Transverse colon (tissue), 4 donors: ENCODE data around the gene CAMTA1.
"Not testable (repeated sequence)": the region's sequence is repeated elsewhere in the genome, so short reads cannot be mapped to it uniquely, and the experiment has no call there.

Experiments
- CTCF ChIP-seq, 5 experiments: fragments of 200-600 bp in 3 of 5; fragments of 450-650 bp in 2 of 5; sonication (generic) in 3 of 5; IDR thresholded peaks; 1 replicate in 2 of 5; 2 replicates in 3 of 5; pipeline ENCODE4 v1.5.1; 2016 to 2017; ENCODE audit warnings: antibody characterized with exemption in 5 of 5, inconsistent platforms in 3 of 5, mild to moderate bottlenecking in 2 of 5, moderate library complexity in 1 of 5
- POLR2A ChIP-seq: fragments of 450-650 bp; IDR thresholded peaks from one replicate; pipeline ENCODE4 v1.6.1; 2016; ENCODE audit warnings: antibody characterized with exemption, mild to moderate bottlenecking, moderate library complexity
- POLR2AphosphoS5 ChIP-seq, 3 donors: sonication (generic); formaldehyde crosslinking; IDR thresholded peaks; one replicate each; pipeline ENCODE4 v1.6.1; 2016; ENCODE audit warnings: antibody characterized with exemption in 3 of 3

GRCh38 chr1:6832006-6832405 is 46.8 kb downstream of the CAMTA1 start:
- not testable (repeated sequence) for TF ChIP-seq CTCF (IDR thresholded peaks at IDR 0.05); POLR2A; POLR2AphosphoS5 (IDR thresholded peaks at IDR 0.05)
